UCSD-AML1 (cell line): ENCODE results near the gene HTR1D.
"Not testable (repeated sequence)": the region's sequence is repeated elsewhere in the genome, so short reads cannot be mapped to it uniquely, and the experiment has no call there.

Experiments used
- DNase-seq: peaks from one replicate; lab custom pipeline; 2025; ENCODE audit not compliant: unreplicated experiment; lab: John Stamatoyannopoulos, UW

The HTR1D gene

GRCh38 chr1:23216771-23217420, 406 bp downstream of the HTR1D start:
- DNase-seq: no peak

DNA sequence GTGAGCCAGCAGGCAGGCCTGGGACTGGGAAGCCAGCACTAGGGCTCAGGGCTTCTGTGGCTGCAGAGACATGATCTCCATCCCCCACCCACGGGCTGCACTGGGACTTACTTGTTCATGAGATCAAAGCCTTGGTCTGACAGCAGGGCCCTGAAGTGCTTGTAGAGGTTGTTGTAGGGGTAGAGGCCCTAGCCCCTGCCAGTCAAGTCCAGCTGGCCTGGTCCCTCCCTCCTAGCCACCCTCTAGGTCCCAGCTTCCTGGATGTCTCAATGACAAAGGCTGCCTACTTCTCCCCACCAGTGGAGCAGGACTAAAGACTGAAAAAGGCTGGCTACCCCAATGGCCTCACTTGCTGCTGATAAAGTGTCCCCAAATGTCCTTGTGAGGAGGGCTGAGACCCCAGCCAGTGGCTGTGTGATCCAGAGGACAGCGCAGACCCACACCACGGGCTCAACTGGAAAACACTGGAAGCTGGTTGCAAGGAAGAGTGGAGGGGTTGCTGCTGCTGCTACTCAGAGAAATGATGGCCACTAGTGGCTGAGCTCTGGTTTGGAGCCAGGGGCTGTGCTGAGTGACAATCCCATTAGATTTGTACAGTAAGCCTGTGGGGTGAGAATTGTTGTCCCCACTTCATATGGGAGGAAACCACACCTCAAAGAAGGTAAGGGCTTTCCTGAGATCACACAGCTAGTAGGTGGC, 1.4 kb downstream of the HTR1D start:
- no peak for DNase-seq

DNA sequence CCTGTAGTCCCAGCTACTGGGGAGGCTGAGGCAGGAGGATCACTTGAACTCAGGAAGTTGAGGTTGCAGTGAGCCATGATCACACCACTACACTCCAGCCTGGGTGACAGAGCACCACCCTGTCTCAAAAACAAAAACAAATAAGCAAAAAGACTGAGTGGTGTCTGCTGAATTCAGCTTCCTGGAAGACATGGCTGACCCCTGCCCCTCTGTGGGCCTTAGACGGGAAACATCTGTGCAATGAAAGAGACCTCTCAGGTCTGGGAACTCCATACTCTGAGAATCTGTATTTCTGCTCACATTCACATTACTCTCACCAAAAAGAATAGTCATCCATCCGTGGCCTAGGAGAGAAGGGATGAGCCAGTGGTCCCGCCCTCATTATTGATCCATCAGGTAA, 2.0 kb downstream of the HTR1D start:
- no peak for DNase-seq

- no peak for DNase-seq
Observed at GRCh38 chr1:23214640-23215039, 2.7 kb downstream of the HTR1D start.

DNA sequence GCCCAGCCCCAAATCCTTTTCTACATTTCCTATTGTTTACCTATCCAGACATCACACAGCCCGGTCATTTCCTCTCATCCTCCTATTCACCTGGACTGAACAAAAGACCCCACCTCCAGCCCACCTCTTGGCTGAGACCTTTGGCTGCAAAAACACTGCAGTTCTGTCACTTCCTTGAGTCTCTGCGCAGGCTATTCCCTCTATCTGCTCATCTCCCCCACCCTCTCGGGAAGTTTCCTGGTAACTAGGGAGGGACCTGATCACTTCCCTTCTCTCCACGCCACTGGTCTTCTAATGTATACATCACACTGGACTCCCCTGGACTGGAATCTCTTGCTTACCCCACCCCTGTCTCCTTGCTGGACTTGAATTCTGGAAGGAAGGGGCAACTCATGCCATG, 5.3 kb downstream of the HTR1D start:
- DNase-seq: no peak

DNA sequence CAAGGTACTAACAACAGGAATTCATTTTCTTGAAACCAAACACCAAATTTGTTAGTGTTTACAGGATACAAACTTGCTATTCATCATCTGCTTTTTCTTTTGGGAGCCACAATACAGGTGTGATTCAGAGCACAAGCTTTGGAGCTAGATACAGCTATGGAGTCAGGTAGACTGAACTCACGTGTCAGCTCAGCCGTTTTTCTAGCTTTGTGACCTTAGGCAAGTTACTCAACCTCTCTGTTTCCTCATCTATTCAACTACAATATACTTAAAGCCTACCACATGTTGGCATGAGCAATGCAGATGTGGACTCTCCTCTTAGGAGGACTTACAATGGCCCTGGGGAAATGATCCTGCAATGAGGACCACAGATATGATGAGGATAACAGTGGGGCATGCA, 6.3 kb downstream of the HTR1D start:
- DNase-seq: no peak

DNA sequence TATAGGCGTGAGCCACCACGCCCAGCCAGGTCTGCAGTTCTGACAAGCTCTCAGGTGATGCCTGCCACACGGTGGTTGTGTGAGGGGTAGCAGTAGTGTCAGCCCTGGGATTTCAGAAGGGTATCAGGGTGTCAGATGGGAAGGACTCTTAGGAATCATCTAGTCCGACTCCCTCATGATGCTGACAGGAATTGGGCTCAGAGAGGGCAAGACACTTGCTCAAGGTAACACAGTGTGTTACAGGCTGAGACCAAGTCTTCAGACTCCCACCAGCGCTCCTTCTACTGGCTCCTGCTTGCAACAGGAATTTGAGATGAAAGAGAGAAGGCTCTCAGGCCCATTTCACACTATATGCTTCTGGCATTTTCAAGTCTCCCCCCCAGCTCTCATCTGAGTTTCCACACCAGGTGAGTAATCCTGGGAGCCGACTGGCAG, 6.9 kb downstream of the HTR1D start:
- DNase-seq: no peak

DNA sequence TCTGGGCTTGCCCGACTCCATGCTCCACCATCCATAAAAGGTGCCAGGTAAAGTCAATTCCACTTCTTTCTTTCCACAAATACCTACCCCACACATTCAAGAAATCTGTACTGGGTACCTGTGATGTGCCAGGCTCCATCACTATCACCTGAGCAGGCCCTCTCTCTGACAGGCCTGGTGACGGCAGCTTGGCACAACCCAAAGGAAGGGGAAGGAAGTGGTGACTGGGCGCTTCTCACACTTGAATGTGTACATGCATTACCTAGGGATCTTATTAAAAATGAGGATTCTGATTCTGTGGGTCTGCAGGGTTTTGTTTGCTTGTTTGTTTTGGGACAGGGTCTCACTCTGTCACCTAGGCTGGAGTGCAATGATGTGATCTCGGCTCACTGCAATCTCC, 7.5 kb downstream of the HTR1D start:
- no peak for DNase-seq

DNA sequence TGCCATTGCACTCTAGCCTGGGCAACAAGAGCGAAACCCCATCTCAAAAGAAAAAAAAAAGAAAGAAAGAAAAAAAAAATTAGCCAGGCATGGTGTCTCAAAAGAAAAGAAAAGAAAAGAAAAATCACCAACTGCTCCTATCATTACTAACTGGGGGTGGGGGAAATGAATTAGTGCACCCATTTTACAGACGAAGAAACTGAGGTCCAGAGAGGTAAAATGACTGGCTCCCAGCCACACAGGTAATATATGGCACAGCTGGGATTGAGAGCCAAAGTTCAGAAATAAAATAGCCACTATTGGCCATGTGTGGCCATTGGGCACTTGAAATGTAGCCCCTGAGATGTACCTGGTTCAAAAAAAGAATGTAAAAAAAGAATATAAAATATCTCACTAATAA, 8.8 kb downstream of the HTR1D start:
- no peak for DNase-seq

- DNase-seq: not testable (repeated sequence)
Observed at GRCh38 chr1:23207733-23208132, 9.6 kb downstream of the HTR1D start.

GRCh38 chr1:23202263-23202749, 15.0 kb downstream of the HTR1D start:
- no peak for DNase-seq

DNA sequence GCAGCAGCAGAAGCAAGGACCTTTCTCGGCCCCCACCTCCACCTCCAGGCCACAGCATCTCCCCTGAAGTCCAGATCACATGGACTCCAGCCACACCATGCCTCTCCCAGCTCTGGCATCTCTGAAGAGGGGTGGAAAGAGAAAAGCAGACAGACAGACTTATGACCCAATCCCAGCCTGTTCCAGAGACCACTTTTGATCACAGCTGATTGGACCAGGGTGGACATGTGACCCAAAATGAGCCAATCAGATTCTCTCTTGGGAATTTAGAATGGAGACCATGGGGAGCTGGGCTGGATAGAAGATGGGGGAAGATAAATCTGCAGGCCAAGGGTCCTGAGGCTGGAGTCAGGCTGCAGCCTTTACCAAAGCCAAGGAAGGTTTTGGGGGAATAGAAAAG, 16.4 kb downstream of the HTR1D start:
- no peak for DNase-seq

DNA sequence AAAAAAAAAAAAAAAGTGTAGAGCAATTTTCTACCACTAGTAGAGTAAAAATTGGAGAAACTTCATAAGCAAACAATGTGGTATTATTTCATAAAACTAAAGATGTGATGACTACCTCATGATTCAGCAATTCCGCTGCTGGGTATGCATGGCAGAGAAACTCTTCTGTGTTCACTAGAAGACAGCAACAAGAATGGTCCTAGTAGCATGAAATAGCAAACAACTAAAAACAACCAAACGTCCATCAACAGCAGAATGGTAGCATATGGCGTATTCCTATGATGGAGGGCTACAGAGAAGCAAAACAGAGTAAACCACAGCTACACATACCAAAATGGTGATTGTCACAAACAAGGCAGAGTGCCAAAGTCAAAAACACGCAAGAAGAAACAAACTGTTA, 18.9 kb downstream of the HTR1D start:
- DNase-seq: no peak

GRCh38 chr1:23196627-23197328, 20.5 kb downstream of the HTR1D start:
- DNase-seq: no peak

DNA sequence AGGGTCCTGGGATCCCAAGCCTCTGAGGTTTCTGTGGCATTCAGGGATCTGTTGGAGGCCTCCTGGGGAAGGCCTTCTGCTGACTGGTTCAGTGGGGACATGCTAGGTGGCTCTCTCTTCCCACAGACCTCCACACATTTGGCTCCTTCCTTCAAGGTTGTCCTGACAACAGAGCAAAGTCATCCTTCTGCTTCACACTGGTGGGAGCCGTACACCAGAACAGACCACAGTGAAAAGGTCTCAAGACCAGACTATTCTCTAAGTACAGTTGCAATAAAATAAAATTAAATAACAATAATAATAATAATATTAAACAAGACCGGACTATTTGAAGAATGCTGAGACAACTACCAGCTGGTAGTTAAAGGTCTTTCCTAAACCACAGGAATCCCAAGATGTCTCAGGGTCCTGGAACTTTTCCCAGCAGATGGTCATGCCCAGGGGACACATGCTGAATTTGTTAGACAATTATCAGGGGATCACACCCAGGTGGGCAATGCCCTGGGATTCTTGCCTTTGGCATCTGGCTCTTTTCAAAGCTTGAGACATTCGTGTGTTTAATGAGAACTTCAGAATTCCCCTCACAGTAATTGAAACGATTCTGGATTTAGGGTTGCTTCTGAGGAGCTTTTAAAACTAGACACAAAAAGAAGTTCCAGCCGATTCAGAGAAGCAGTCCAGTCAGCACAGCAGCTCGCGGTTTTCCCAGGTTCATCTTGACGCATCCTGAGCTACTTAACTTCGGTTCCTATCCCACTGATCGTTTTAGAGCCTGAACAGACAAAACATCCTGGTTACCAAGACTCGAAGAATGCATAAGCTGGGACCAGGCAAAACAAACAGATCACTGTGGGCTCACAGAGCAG, 22.9 kb downstream of the HTR1D start:
- no peak for DNase-seq

DNA sequence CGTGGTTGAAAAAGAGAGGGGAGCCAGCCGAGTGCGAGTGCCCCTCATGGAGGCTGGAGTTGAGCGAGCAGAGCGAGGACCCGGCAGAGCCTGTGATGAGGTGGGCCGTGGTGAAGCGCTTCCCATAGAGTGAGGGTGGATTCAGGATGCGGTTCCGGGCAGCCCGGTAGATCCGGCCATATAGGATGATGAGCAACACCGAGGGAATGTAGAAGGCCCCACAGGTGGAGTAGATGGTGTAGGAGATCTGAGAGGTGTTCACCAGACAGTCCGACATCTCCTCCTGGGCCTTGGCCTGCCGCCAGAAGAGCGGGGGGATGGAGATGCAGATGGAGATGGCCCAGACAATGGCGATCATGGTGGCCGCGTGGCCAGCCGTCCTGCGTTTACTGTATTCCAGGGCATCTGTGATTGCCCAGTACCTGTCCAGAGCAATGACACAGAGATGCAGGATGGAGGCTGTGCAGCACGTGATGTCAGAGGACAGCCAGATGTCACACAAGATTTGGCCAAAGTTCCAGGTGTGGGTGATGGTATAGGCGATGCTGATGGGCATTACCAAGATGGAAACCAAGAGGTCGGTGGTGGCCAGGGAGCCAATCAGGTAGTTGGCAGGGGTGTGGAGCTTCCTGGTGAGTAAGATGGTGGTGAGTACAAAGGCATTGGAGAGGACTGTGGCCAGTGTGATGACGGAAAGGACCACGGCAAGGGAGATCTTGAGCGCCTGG, 23.7 kb downstream of the HTR1D start:
- DNase-seq: no peak

DNA sequence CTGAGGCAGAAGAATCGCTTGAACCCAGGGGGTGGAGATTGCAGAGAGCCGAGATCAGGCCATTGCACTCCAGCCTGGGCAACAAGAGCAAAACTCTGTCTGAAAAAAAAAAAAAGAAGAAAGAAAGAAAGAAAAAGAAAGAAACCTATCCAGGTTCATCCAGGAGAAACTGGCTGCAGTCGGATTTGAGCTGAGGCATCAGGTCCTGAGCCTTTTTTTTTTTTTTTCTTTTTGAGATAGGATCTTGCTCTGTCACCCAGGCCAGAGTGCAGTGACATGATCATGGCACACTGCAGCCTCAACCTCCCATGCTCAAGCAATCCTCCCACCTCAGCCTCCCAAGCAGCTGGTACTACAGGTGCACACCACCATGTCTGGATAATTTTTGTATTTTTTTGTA, 26.1 kb downstream of the HTR1D start:
- DNase-seq: no peak

DNA sequence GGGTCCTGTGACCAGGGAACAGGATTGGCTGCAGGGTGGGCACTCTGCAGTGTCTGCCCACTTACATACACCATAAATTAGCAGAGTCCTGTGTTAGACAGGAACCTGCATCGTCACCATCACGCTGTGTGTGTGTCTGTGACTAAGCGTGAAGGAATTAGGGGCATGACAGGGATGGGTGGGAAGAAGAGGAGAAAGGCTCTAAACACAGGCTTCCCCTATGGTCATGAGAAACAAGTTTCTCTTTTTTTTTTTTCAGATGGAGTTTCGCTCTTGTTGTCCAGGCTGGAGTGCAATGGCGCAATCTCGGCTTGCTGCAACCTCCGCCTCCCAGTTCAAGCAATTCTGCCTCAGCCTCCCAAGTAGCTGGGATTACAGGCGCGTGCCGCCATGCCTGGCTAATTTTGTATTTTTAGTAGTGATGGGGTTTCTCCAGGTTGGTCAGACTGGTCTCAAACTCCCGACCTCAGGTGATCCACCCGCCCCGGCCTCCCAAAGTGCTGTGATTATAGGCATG, 28.3 kb downstream of the HTR1D start:
- not testable (repeated sequence) for DNase-seq

- no peak for DNase-seq
Observed at GRCh38 chr1:23188434-23188884, 28.8 kb downstream of the HTR1D start.

DNA sequence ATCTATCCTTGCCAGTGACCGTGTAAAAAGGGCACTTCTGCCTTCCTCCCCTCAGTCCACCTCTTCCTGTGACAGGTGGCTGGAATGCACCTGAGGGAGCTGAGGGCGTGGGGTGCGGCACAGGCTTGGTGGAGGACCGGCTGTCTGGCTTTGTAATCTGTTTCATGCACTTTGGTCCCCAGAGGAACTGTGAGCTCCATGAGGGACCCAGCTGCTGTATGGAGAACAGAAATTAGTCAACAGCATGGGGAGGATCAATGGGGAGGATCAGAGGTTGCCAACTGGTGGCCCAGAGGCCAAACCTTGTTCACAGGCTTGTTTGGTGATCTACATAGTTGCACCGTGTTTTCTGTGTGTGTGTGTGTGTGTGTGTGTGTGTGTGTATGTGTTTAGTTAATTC, 29.7 kb downstream of the HTR1D start:
- DNase-seq: no peak
